ENCODE data around the gene ARMC9. TPM values are rescaled to one million over a fixed set of nuclear protein-coding genes. Genes with fewer than 3 reads are reported as not detected.

The ARMC9 gene
- total and polyA plus RNA-seq, 11 donors: 0.95 to 4.7 (median 2.4) TPM

DNA sequence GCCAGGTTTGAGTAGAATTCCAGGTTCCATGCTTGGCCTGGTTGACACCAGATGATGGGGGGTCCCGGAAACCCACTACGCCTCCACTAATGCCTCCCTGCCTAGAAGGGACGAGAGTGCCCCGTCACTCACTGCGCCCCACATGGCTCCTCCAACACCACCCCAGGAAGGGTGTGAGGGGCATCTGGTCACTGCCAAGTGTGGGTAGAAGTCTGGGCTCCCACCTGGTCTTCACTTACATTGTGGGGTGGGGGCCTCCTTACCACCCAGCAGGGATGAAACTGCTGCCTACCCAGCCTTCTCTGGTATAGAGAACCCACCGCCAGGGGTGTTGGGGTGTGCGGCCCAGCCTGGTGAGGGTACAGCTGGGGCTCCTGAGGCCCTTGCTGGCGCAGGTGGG, 131.9 kb downstream of the ARMC9 start:
- no peaks in the 10 kb centered on the region for H3K36me3 ChIP-seq
- TF ChIP-seq POLR2A (IDR thresholded peaks at IDR 0.05): no peak
- TF ChIP-seq, protein P1, sequence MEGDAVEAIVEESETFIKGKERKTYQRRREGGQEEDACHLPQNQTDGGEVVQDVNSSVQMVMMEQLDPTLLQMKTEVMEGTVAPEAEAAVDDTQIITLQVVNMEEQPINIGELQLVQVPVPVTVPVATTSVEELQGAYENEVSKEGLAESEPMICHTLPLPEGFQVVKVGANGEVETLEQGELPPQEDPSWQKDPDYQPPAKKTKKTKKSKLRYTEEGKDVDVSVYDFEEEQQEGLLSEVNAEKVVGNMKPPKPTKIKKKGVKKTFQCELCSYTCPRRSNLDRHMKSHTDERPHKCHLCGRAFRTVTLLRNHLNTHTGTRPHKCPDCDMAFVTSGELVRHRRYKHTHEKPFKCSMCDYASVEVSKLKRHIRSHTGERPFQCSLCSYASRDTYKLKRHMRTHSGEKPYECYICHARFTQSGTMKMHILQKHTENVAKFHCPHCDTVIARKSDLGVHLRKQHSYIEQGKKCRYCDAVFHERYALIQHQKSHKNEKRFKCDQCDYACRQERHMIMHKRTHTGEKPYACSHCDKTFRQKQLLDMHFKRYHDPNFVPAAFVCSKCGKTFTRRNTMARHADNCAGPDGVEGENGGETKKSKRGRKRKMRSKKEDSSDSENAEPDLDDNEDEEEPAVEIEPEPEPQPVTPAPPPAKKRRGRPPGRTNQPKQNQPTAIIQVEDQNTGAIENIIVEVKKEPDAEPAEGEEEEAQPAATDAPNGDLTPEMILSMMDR (IDR thresholded peaks at IDR 0.05): no peak
- WGBS, 4 donors: 73 to 98% (median 94%) methylated on average over 5 to 8 of the region's 8 CpGs

DNA sequence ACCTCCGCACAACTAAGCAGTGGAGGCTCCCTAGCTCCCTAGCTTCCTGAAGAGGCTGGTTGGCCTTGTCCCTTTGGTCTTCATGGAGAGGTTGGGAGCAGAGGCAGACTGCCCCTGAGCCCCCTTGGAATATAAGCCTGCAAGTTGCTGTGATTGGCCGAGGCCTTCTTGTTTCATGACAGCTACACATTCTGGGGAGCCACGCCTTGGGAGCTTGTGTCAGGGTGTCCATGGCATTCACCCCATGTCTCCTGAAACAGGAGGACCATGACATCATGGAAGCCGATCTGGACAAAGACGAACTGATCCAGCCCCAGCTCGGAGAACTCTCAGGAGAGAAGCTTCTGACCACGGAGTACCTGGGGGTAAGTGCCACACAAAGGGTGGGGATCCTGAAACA, 133.1 kb downstream of the ARMC9 start:
- no peak overlapping the region for H3K27ac ChIP-seq
- H3K36me3 ChIP-seq: no peaks in the 10 kb centered on the region
- H3K4me1 ChIP-seq: no peaks in the 10 kb centered on the region
- no peaks in the 10 kb centered on the region for H3K27me3 ChIP-seq
- TF ChIP-seq POLR2A (IDR thresholded peaks at IDR 0.05): no peak
- TF ChIP-seq, protein P1 (IDR thresholded peaks at IDR 0.05): no peak
- 67 to 97% (median 88%) methylated on average over 6 to 7 of the region's 7 CpGs for WGBS, 4 donors
- intact Hi-C loops (cut with DNase I): no loop called here
- ATAC-seq: no peak
- H3K9me3 ChIP-seq: no peaks in the 10 kb centered on the region
- peak in 1 of 5 donors; percentile 13 for DNase-seq
- no peak overlapping the region for H3K4me3 ChIP-seq

More for the DNA sequence above, 131.9 kb downstream of the ARMC9 start:
- no peaks in the 10 kb centered on the region for H3K4me1 ChIP-seq
- intact Hi-C loops (cut with DNase I): no loop called here
- H3K27ac ChIP-seq: no peak overlapping the region
- no peak overlapping the region for H3K4me3 ChIP-seq
- DNase-seq: peak in 1 of 5 donors; percentile 9
- no peaks in the 10 kb centered on the region for H3K27me3 ChIP-seq
- ATAC-seq: no peak
- H3K9me3 ChIP-seq: no peaks in the 10 kb centered on the region

DNA sequence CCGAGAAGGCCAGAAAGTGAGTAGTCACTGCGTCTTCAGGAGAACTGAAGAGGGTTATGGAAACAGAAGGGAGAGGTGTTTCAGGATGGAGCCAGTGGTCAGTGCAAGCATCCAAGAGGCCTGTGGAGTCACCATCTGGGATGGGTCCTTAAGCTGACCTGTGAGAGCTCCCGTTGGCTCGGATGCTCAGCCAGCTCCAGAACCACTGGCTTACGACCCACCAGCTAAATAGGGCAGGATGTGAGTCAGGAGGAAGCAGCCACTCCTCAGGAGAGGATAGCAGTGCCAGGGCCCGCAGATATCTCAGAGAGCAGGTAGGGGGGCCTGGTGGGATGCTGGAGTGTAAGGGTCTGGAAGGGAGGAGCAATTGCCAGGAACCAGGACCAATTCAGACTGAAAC, 134.0 kb downstream of the ARMC9 start:
- DNase-seq: peak in 1 of 5 donors; percentile 10
- intact Hi-C loops (cut with DNase I): no loop called here
- Histone ChIP-seq H3K36me3 (no peaks in the 10 kb centered on the region), H3K4me3 (no peak overlapping the region), H3K9me3 (no peaks in the 10 kb centered on the region), H3K4me1 (no peaks in the 10 kb centered on the region), H3K27ac (no peak overlapping the region), H3K27me3 (no peaks in the 10 kb centered on the region)
- 89 to 96% (median 95%) methylated on average over 5 to 6 of the region's 6 CpGs for WGBS, 4 donors
- TF ChIP-seq, protein P1 (IDR thresholded peaks at IDR 0.05): no peak
- TF ChIP-seq POLR2A (IDR thresholded peaks at IDR 0.05): no peak
- ATAC-seq: no peak

DNA sequence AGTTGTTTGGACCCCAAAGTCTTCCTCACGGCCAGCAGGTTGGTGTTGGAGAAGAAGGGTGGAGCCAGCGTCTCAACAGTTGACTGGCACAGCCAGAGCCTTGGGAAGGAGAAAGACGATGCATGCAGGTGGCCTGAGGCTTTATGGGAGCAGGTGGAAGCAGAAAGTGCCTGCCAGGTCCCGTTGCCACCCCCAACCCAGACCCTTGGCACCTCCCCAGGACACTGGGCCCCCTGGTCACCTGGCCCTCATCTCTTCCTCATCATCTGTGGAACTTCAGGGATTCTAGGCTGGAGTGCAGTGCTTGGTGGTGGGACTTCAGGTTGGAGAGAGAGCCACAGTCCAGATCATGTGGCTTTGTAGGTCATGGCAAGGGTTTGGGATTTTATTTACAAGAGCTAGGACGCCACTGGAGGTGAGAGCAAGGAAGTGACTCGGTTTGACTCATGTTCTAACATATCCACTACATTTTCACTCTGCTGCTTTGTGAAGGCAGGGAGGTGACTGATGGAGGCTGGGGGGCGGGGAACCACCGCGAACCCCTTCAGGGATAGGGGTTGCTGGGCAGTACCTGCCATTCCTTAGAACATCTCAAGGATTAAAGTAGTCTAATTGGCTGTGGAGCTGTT, 134.6 kb downstream of the ARMC9 start:
- no peaks in the 10 kb centered on the region for H3K36me3 ChIP-seq
- no peak overlapping the region for H3K4me3 ChIP-seq
- intact Hi-C loops (cut with DNase I): no loop called here
- H3K27me3 ChIP-seq: no peaks in the 10 kb centered on the region
- ATAC-seq (no peak), DNase-seq (peak in 1 of 5 donors; percentile 7)
- no peaks in the 10 kb centered on the region for H3K9me3 ChIP-seq
- peaks cover 0 to 4% (median 0%) of the 10 kb centered on the region in 12 donors for H3K4me1 ChIP-seq
- no peak overlapping the region for H3K27ac ChIP-seq
- TF ChIP-seq POLR2A (IDR thresholded peaks at IDR 0.05): no peak
- TF ChIP-seq, protein P1 (IDR thresholded peaks at IDR 0.05): no peak
- WGBS, 4 donors: 90 to 97% (median 96%) methylated on average over 8 to 9 of the region's 9 CpGs

All from heart left ventricle (tissue), 16 donors.